Stimulated activated CD8-positive, alpha-beta memory T cell treated with anti-CD3 and anti-CD28 coated beads, Interleukin-2, amount 100 ng/mL, for 48 hours (primary cell): ENCODE measurements around the gene SUSD2.
"Not testable (repeated sequence)": the region's sequence is repeated elsewhere in the genome, so short reads cannot be mapped to it uniquely, and the experiment has no call there.

ENCODE experiments used
- DNase-seq, 2 donors: peaks; one replicate each; pipeline ENCODE4 v3.0.0-alpha.2; 2020; ENCODE audit warnings: low read depth in 2 of 2

The SUSD2 gene

GRCh38 chr22:24177045-24177444, 4.2 kb upstream of the SUSD2 start:
- no peak for DNase-seq

- no peak for DNase-seq
Observed at GRCh38 chr22:24177456-24177855, 3.8 kb upstream of the SUSD2 start.

GRCh38 chr22:24178021-24178431, 3.3 kb upstream of the SUSD2 start:
- DNase-seq, result no peak

GRCh38 chr22:24178502-24179440, 2.5 kb upstream of the SUSD2 start:
- no peak for DNase-seq

- DNase-seq, result no peak
Observed at GRCh38 chr22:24179478-24180210, 1.6 kb upstream of the SUSD2 start.

- DNase-seq, result no peak
Observed at GRCh38 chr22:24180316-24181087, 785 bp upstream of the SUSD2 start.

- DNase-seq, result no peak
Observed at GRCh38 chr22:24181996-24182899, 961 bp downstream of the SUSD2 start.

- DNase-seq, result not testable (repeated sequence)
Observed at GRCh38 chr22:24182900-24183246, 1.6 kb downstream of the SUSD2 start.

- DNase-seq, result no peak
Observed at GRCh38 chr22:24183321-24184031, 2.2 kb downstream of the SUSD2 start.

GRCh38 chr22:24184057-24184798, 2.9 kb downstream of the SUSD2 start:
- no peak for DNase-seq

GRCh38 chr22:24185001-24185500, 3.8 kb downstream of the SUSD2 start:
- DNase-seq, result no peak

- DNase-seq, result no peak
Observed at GRCh38 chr22:24185501-24186351, 4.4 kb downstream of the SUSD2 start.

- DNase-seq, result no peak
Observed at GRCh38 chr22:24186352-24186740, 5.1 kb downstream of the SUSD2 start.

- DNase-seq, result no peak
Observed at GRCh38 chr22:24186892-24187670, 5.8 kb downstream of the SUSD2 start.

- DNase-seq, result no peak
Observed at GRCh38 chr22:24187731-24188644, 6.7 kb downstream of the SUSD2 start.

- DNase-seq, result no peak
Observed at GRCh38 chr22:24188705-24189248, 7.5 kb downstream of the SUSD2 start.
